Spleen (tissue), 11 donors: ENCODE measurements around the gene P4HB. TPM values are rescaled to one million over a fixed set of nuclear protein-coding genes. Genes with fewer than 3 reads are reported as not detected.

Experiments used
- DNase-seq: peaks from one replicate; pipeline ENCODE4 v3.0.0-alpha.2; 2020
- H3K27ac ChIP-seq, 8 donors: fragments of 200-600 bp; sonication (generic) in 7 of 8; 1 replicate in 4 of 8; 2 replicates in 4 of 8; pipeline versions ENCODE4 v1.5.0 to v1.8.0; 2016 to 2021; ENCODE audit warnings: inconsistent platforms in 4 of 8, mild to moderate bottlenecking in 4 of 8, moderate library complexity in 1 of 8
- H3K27me3 ChIP-seq, 7 donors: fragments of 200-600 bp; sonication (generic) in 6 of 7; replicated peaks in 1 of 7; 1 replicate in 4 of 7; 2 replicates in 3 of 7; pipeline versions ENCODE4 v1.5.0 to v1.8.0; 2016 to 2021; ENCODE audit warnings: inconsistent platforms in 3 of 7, mild to moderate bottlenecking in 1 of 7
- H3K36me3 ChIP-seq, 6 donors: fragments of 200-600 bp; sonication (generic) in 5 of 6; 1 replicate in 4 of 6; 2 replicates in 2 of 6; pipeline versions ENCODE4 v1.5.0 to v1.8.0; 2016 to 2021; ENCODE audit warnings: inconsistent platforms in 2 of 6
- H3K4me1 ChIP-seq, 6 donors: fragments of 200-600 bp; sonication (generic) in 5 of 6; 1 replicate in 3 of 6; 2 replicates in 3 of 6; pipeline versions ENCODE4 v1.5.0 to v1.8.0; 2016 to 2021; ENCODE audit warnings: inconsistent platforms in 3 of 6
- H3K4me3 ChIP-seq, 8 donors: fragments of 200-600 bp; sonication (generic) in 7 of 8; 1 replicate in 4 of 8; 2 replicates in 4 of 8; pipeline versions ENCODE4 v1.5.0 to v1.8.0; 2016 to 2021; ENCODE audit warnings: inconsistent platforms in 4 of 8, mild to moderate bottlenecking in 4 of 8, moderate library complexity in 2 of 8
- H3K9me3 ChIP-seq, 8 donors: fragments of 200-600 bp; sonication (generic) in 7 of 8; 1 replicate in 4 of 8; 2 replicates in 4 of 8; pipeline versions ENCODE4 v1.5.0 to v1.8.0; 2016 to 2021; ENCODE audit warnings: inconsistent platforms in 4 of 8
- POLR2A ChIP-seq, 3 donors: fragments of 450-650 bp; IDR thresholded peaks; one replicate each; pipeline ENCODE4 v1.5.1; 2017; ENCODE audit warnings: antibody characterized with exemption in 3 of 3, mild to moderate bottlenecking in 1 of 3
- POLR2AphosphoS5 ChIP-seq, 3 donors: sonication (generic); formaldehyde crosslinking; IDR thresholded peaks; one replicate each; pipeline ENCODE4 v1.5.1; 2017; ENCODE audit warnings: antibody characterized with exemption in 3 of 3
- WGBS, 5 donors: extraction: QIAGEN DNeasy Blood & Tissue Kit in 3 of 5; methylation state at CpG; one replicate each; pipeline versions ENCODE4 v1.1.5 to v1.1.7; 2013 to 2018; 5-methylcytosine and 5-hydroxymethylcytosine counted together
- intact Hi-C: fragments of 100-400 bp; cut with DNase I; formaldehyde crosslinking; loops from one replicate; pipeline ENCODE4 v1.15.0; 2023; ENCODE audit warnings: low total_unique reads
- polyA plus RNA-seq, 3 donors: library from polyadenylated mRNA; stranded (reverse); fragments of 200-250 nt; gene quantifications; one replicate each; pipeline ENCODE4 v1.2.1, GENCODE V29; 2013
- total RNA-seq, 7 donors: library from RNA; depleted of rRNA in 3 of 7; stranded (reverse); fragments of >200 nt in 3 of 7; fragmentation: NEBNext Ultra II Directional in 4 of 7; extraction: Animal tissue kit (Norgen Biotek cat#: 25700) in 4 of 7; gene quantifications; one replicate each; pipeline versions ENCODE4 v1.1.0 to v1.2.1, GENCODE V29; 2016 to 2021
- TF ChIP-seq, protein P1 (sequence below), 11 experiments: fragments of 200-600 bp in 7 of 11; fragments of 450-650 bp in 4 of 11; sonication (generic) in 4 of 11; IDR thresholded peaks in 8 of 11; conservative IDR thresholded peaks in 3 of 11; 1 replicate in 7 of 11; 2 replicates in 4 of 11; pipeline versions ENCODE4 v1.4.0 to v1.8.0; 2016 to 2021; ENCODE audit warnings: antibody characterized with exemption in 11 of 11, inconsistent platforms in 4 of 11, mild to moderate bottlenecking in 1 of 11
- donor health status: healthy with polysubstance abuse.
- donor health status: DM: no; HTN: no; CAD: no; lungs with moderate emphysema.
- donor health status: DM: no; HTN: no; CAD: no.
- donor health status: Bipolar disorder and iron deficiency.
- donor health status: healthy.
- donor health status: DM: no; HTN: no; CAD: no.
- donor health status: DM: yes; HTN: yes; CAD: no.

The P4HB gene
- total and polyA plus RNA-seq, 10 donors, result 161 to 1,208 (median 646) TPM

DNA sequence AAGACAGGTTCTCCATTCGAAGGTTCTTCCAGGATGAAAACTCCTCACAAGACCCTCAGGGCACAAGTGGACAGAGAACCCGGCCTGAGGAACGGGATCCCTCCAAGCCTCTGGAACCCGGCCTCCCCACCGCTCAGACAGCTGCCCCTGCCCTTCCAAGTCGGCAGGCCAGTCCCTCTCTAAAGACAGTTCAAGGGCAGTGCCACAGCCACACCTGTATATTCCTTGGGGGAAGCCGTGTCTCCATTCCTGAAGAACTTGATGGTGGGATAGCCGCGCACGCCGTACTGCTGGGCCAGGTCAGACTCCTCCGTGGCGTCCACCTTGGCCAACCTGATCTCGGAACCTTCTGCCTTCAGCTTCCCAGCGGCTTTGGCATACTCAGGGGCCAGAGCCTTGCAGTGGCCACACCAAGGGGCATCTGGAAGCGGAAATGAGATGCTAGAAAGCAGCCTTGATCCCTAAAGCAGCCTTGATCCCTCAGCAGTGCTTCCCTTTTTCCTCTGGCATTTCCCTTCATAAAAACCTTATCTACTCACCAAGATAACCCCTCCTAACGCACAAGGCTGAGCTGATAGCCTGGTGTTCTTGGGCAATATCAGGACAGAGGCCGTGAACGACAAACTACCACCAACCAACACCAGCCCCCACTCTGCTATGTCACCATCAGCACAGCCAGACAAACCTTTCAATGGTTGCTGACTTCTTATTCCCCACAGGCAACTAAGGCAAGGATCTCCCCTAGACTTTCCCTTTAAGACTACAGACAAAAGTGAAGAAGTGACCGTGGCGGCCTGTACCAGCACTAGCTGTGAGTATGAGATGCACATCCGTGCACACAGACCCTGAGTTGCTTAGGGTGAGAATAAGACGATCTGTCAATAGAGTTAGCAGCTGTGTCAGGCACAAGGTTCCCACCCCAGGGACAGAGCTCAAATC is 1.1 kb downstream of the P4HB start:
- Histone ChIP-seq H3K4me1 (peaks cover 34 to 90% (median 80%) of the 10 kb centered on the region in 6 donors), H3K27me3 (no peaks in the 10 kb centered on the region), H3K4me3 (peak overlapping the region; percentile 78 to 99 (median 92)), H3K9me3 (no peaks in the 10 kb centered on the region), H3K27ac (peak overlapping the region; percentile 91 to 98 (median 96)), H3K36me3 (peaks cover 2 to 64% (median 36%) of the 10 kb centered on the region in 6 donors)
- intact Hi-C loops, result no loop called here
- WGBS, 5 donors, result 43 to 54% (median 51%) methylated on average over 22 to 23 of the region's 23 CpGs
- DNase-seq, result no peak
- TF ChIP-seq POLR2AphosphoS5 (IDR thresholded peaks at IDR 0.05), result peak; percentile 25 to 80 (median 64)
- TF ChIP-seq, protein P1, sequence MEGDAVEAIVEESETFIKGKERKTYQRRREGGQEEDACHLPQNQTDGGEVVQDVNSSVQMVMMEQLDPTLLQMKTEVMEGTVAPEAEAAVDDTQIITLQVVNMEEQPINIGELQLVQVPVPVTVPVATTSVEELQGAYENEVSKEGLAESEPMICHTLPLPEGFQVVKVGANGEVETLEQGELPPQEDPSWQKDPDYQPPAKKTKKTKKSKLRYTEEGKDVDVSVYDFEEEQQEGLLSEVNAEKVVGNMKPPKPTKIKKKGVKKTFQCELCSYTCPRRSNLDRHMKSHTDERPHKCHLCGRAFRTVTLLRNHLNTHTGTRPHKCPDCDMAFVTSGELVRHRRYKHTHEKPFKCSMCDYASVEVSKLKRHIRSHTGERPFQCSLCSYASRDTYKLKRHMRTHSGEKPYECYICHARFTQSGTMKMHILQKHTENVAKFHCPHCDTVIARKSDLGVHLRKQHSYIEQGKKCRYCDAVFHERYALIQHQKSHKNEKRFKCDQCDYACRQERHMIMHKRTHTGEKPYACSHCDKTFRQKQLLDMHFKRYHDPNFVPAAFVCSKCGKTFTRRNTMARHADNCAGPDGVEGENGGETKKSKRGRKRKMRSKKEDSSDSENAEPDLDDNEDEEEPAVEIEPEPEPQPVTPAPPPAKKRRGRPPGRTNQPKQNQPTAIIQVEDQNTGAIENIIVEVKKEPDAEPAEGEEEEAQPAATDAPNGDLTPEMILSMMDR (IDR thresholded peaks at IDR 0.05 in 8 of 11, conservative IDR thresholded peaks at IDR 0.05 in 3 of 11), result no peak

DNA sequence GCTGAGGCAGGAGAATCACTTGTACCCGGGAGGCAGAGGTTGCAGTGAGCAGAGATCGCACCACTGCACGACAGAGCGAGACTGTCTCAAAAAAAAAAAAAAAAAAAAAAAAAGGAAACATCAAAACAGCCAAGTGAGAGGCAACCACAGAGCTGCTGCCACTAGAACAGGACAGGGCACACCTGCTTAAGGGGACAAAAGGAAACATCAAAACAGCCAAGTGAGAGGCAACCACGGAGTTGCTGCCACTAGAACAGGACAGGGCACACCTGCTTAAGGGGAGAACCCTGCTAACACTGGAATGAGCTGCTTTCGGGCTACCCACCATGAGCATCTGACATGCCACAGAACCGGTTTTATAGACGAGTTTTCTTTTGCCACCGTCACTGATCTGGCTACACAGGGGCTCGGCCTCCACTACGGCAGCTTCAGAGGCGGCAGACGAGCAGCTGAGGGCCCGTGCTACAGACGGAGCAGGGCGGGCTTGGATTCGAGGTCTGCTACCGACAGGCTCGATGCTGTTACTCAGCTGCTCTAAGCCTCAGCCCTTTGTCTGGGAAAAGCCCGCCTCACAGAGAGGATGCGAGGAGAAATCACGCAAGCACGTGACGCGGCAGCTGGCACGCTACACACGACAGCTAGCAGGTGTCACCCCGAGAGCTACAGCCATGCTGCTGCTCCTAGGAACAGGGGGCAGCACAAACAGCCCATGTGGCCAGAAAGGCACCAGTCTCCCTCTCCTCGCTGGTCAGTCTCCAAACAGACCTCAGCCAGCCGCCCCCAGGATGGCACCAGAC is 2.0 kb downstream of the P4HB start:
- Histone ChIP-seq H3K9me3 (no peaks in the 10 kb centered on the region), H3K4me1 (peaks cover 34 to 90% (median 79%) of the 10 kb centered on the region in 6 donors), H3K4me3 (peak overlapping the region; percentile 78 to 99 (median 92)), H3K36me3 (peaks cover 3 to 65% (median 44%) of the 10 kb centered on the region in 6 donors), H3K27me3 (no peaks in the 10 kb centered on the region), H3K27ac (peak overlapping the region in 7 of 8 donors; percentile 10 to 98 (median 96))
- no peak for DNase-seq
- 51 to 76% (median 65%) methylated on average over 27 to 30 of the region's 30 CpGs for WGBS, 5 donors
- TF ChIP-seq POLR2AphosphoS5 (IDR thresholded peaks at IDR 0.05), result peak; percentile 40 to 56 (median 47)
- TF ChIP-seq, protein P1 (IDR thresholded peaks at IDR 0.05 in 8 of 11, conservative IDR thresholded peaks at IDR 0.05 in 3 of 11), result no peak
- intact Hi-C loops, result no loop called here

DNA sequence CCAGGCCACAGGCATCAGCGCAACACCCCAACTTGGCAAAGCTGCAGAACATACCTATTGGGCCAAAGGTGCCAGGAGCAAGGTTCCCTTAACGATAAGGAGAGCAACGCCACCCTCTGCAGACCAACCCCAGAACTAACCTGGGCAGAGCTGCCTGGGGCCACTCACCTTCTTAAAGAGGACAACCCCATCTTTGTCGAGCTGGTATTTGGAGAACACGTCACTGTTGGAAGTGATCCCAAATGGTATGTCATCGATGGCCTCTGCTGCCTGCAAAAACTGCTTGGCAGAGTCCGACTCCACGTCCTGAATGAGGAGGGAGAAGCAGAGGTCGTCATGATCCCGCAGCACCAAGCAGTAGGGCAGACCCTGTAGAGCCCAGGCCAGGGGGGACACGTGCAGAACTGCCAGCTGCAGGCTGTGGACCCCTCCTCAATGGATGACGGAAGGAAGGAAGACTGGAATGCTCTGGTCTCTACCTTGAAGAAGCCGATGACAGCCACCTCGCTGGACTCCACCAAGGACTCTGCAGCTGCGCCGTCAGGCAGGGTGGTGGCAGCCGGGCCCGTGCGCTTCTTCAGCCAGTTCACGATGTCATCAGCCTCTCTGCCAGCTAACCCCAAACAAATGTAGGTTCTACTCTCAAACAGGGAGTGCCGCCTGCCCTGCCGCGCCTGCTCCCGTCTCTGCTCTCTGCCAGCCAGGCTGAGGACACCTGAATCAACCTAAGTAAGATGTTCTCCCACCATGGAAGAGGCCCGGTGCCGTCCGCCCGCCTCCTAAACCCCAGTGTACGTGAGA is 5.2 kb downstream of the P4HB start:
- no peak for DNase-seq
- peaks cover 21 to 91% (median 67%) of the 10 kb centered on the region in 6 donors for H3K4me1 ChIP-seq
- TF ChIP-seq POLR2AphosphoS5 (IDR thresholded peaks at IDR 0.05) (peak in 2 of 3 donors; percentile 43 to 63), POLR2A (IDR thresholded peaks at IDR 0.05) (no peak)
- TF ChIP-seq, protein P1 (IDR thresholded peaks at IDR 0.05 in 8 of 11, conservative IDR thresholded peaks at IDR 0.05 in 3 of 11), result no peak
- WGBS, 5 donors, result 74 to 85% (median 80%) methylated on average over 23 to 29 of the region's 29 CpGs
- H3K27ac ChIP-seq, result peak overlapping the region in 2 of 8 donors; percentile 16 to 21
- H3K4me3 ChIP-seq, result peak overlapping the region in 1 of 8 donors; percentile 3
- no peaks in the 10 kb centered on the region for H3K27me3 ChIP-seq
- H3K36me3 ChIP-seq, result peaks cover 3 to 91% (median 72%) of the 10 kb centered on the region in 6 donors
- intact Hi-C loops, result no loop called here
- no peaks in the 10 kb centered on the region for H3K9me3 ChIP-seq
